NCI-H82 (cell line): ENCODE results near the gene XKR3.
"Not testable (repeated sequence)": the region's sequence is repeated elsewhere in the genome, so short reads cannot be mapped to it uniquely, and the experiment has no call there.

Experiments
- DNase-seq: peaks from one replicate; lab custom pipeline; 2025; lab: John Stamatoyannopoulos, UW

XKR3 gene

GRCh38 chr22:16824716-16825687, at the start of gene XKR3:
TSS of gene XKR3 (minus strand) at chr22:16825411. CDS start at chr22:16808073, 17,338 bp downstream.
- no peak for DNase-seq

- not testable (repeated sequence) for DNase-seq
Observed at GRCh38 chr22:16869640-16870039, 44.4 kb upstream of the XKR3 start.

- no peak for DNase-seq
Observed at GRCh38 chr22:16866167-16866566, 41.0 kb upstream of the XKR3 start.

GRCh38 chr22:16856851-16857250, 31.6 kb upstream of the XKR3 start:
- not testable (repeated sequence) for DNase-seq

GRCh38 chr22:16854631-16855030, 29.4 kb upstream of the XKR3 start:
- DNase-seq, result no peak

- DNase-seq, result not testable (repeated sequence)
Observed at GRCh38 chr22:16851268-16851996, 26.2 kb upstream of the XKR3 start.

GRCh38 chr22:16847271-16847670, 22.1 kb upstream of the XKR3 start:
- no peak for DNase-seq

GRCh38 chr22:16845881-16846280, 20.7 kb upstream of the XKR3 start:
- no peak for DNase-seq

GRCh38 chr22:16845465-16845864, 20.3 kb upstream of the XKR3 start:
- no peak for DNase-seq

GRCh38 chr22:16844529-16844928, 19.3 kb upstream of the XKR3 start:
- DNase-seq, result no peak

GRCh38 chr22:16838073-16838472, 12.9 kb upstream of the XKR3 start:
- no peak for DNase-seq

- no peak for DNase-seq
Observed at GRCh38 chr22:16834971-16835370, 9.8 kb upstream of the XKR3 start.

GRCh38 chr22:16831257-16831656, 6.0 kb upstream of the XKR3 start:
- no peak for DNase-seq

GRCh38 chr22:16829985-16830384, 4.8 kb upstream of the XKR3 start:
- no peak for DNase-seq

- no peak for DNase-seq
Observed at GRCh38 chr22:16828876-16829275, 3.7 kb upstream of the XKR3 start.

- no peak for DNase-seq
Observed at GRCh38 chr22:16827506-16827905, 2.3 kb upstream of the XKR3 start.

- no peak for DNase-seq
Observed at GRCh38 chr22:16819249-16819648, 6.0 kb downstream of the XKR3 start.

- no peak for DNase-seq
Observed at GRCh38 chr22:16818538-16818937, 6.7 kb downstream of the XKR3 start.

- DNase-seq, result no peak
Observed at GRCh38 chr22:16815073-16815472, 10.1 kb downstream of the XKR3 start.

GRCh38 chr22:16810188-16810802, 14.9 kb downstream of the XKR3 start:
- DNase-seq, result no peak

- DNase-seq, result no peak
Observed at GRCh38 chr22:16808744-16809143, 16.5 kb downstream of the XKR3 start.

GRCh38 chr22:16807109-16807508, 18.1 kb downstream of the XKR3 start:
- DNase-seq, result no peak

GRCh38 chr22:16806401-16806800, 18.8 kb downstream of the XKR3 start:
- DNase-seq, result no peak
